Astrocyte (in vitro differentiated cells and primary cell): Measurements from ENCODE around the gene DOCK6. TPM values are rescaled to one million over a fixed set of nuclear protein-coding genes. Genes with fewer than 3 reads are reported as not detected.
"Not testable (repeated sequence)": the region's sequence is repeated elsewhere in the genome, so short reads cannot be mapped to it uniquely, and the experiment has no call there.

Experiments used
- DNase-seq: peaks from one replicate; pipeline ENCODE4 v3.0.0-alpha.2; 2010; ENCODE audit warnings: low read depth
- FAIRE-seq: peaks from 2 replicates; lab custom pipeline; 2011; peaks lifted over from hg19 to GRCh38; lab: Jason Lieb, UNC
- H2AFZ ChIP-seq: 2 replicates; pipeline ENCODE4 v1.6.0; 2012; ENCODE audit warnings: low read depth, low read length, inconsistent platforms
- H3K27ac ChIP-seq: 2 replicates; pipeline ENCODE4 v1.5.1; 2011; ENCODE audit warnings: low read depth, low read length, inconsistent platforms
- H3K27me3 ChIP-seq: 2 replicates; pipeline ENCODE4 v1.6.0; 2011; ENCODE audit warnings: low read length, inconsistent platforms; ENCODE audit not compliant: insufficient read depth
- H3K36me3 ChIP-seq: 2 replicates; pipeline ENCODE4 v1.5.1; 2011; ENCODE audit warnings: low read length, inconsistent platforms; ENCODE audit not compliant: insufficient read depth
- H3K4me1 ChIP-seq: 2 replicates; pipeline ENCODE4 v1.5.1; 2011; ENCODE audit warnings: low read length, inconsistent platforms; ENCODE audit not compliant: insufficient read depth
- H3K4me2 ChIP-seq: 2 replicates; pipeline ENCODE4 v1.6.0; 2012; ENCODE audit warnings: low read length, inconsistent platforms
- H3K4me3 ChIP-seq: 2 replicates; pipeline ENCODE4 v1.5.1; 2011; ENCODE audit warnings: low read depth, mild to moderate bottlenecking, low read length, inconsistent platforms; ENCODE audit not compliant: insufficient read depth
- H3K79me2 ChIP-seq: 2 replicates; pipeline ENCODE4 v1.6.0; 2012; ENCODE audit warnings: mild to moderate bottlenecking, low read length, inconsistent platforms; ENCODE audit not compliant: insufficient read depth
- H3K9ac ChIP-seq: 2 replicates; pipeline ENCODE4 v1.6.0; 2012; ENCODE audit warnings: mild to moderate bottlenecking, low read length, inconsistent platforms
- H3K9me3 ChIP-seq: 2 replicates; pipeline ENCODE4 v1.5.1; 2012; ENCODE audit warnings: low read depth, mild to moderate bottlenecking, low read length, inconsistent platforms; ENCODE audit not compliant: insufficient read depth
- H4K20me1 ChIP-seq: 2 replicates; pipeline ENCODE4 v1.6.0; 2012; ENCODE audit warnings: low read length, inconsistent platforms; ENCODE audit not compliant: insufficient read depth
- H3K27ac Mint-ChIP-seq: one replicate; pipeline ENCODE4 v1.8.0; 2021; ENCODE audit warnings: mild to moderate bottlenecking, mixed read lengths; ENCODE audit not compliant: unreplicated experiment
- H3K27me3 Mint-ChIP-seq: one replicate; pipeline ENCODE4 v1.8.0; 2021; ENCODE audit warnings: low read depth, mixed read lengths; ENCODE audit not compliant: unreplicated experiment
- H3K36me3 Mint-ChIP-seq: one replicate; pipeline ENCODE4 v1.8.0; 2021; ENCODE audit warnings: low read depth, mixed read lengths; ENCODE audit not compliant: unreplicated experiment
- H3K4me1 Mint-ChIP-seq: one replicate; pipeline ENCODE4 v1.8.0; 2021; ENCODE audit warnings: low read depth, mixed read lengths; ENCODE audit not compliant: unreplicated experiment
- H3K4me3 Mint-ChIP-seq: one replicate; pipeline ENCODE4 v1.8.0; 2021; ENCODE audit warnings: mild to moderate bottlenecking, moderate library complexity, mixed read lengths; ENCODE audit not compliant: unreplicated experiment
- H3K9me3 Mint-ChIP-seq: one replicate; pipeline ENCODE4 v1.8.0; 2021; ENCODE audit warnings: mild to moderate bottlenecking, mixed read lengths; ENCODE audit not compliant: unreplicated experiment
- EZH2 ChIP-seq: IDR thresholded peaks from 2 replicates; pipeline ENCODE4 v1.6.1; 2012; ENCODE audit warnings: mild to moderate bottlenecking, low read length, inconsistent platforms; ENCODE audit not compliant: insufficient read depth
- total RNA-seq: library from RNA; stranded (reverse); gene quantifications from 2 replicates; pipeline ENCODE4 v1.2.1, GENCODE V29; 2021
- TF ChIP-seq, protein P1 (sequence below): IDR thresholded peaks from 2 replicates; pipeline ENCODE4 v1.5.1; 2011; ENCODE audit warnings: low read depth, mild to moderate bottlenecking, inconsistent platforms, low read length, moderate library complexity; ENCODE audit not compliant: insufficient read depth

The DOCK6 gene
- total RNA-seq, 1 donor from 2014 or later: 38.3 TPM

DNA sequence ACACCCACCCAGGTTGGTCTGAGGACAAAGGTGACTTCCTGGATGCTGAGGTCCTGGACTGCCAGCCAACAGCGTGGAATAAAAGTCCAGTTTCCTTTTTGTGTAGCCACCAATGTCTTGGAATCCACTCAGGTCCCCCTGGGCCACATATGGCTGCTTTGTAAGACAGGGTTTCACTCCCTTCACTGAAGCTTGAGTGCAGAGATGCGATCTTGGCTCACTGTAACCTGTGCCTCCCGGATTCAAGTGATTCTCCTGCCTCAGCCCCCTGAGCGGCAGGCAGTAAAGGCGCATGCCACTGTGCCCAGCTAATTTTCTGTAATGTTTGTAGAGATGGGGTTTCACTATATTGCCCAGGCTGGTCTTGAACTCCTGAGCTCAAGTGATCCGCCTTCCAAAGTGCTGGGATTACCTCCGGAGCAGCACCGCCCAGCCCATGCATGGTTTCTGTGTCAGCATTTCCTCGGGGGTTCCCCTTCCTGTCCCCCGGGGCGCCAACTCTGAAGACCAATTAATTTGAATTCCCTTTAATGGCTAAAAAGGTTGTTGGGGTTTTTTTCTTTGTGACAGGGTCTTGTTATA is 82.5 kb downstream of the DOCK6 start:
- Histone ChIP-seq H3K27me3 (no peaks in the 10 kb centered on the region), H4K20me1 (peaks cover 8% of the 10 kb centered on the region), H2AFZ (no peak overlapping the region), H3K27ac (no peak overlapping the region), H3K4me3 (no peak overlapping the region), H3K9ac (no peak overlapping the region), H3K4me2 (peak overlapping the region; percentile 26), H3K9me3 (no peaks in the 10 kb centered on the region), H3K4me1 (peaks cover 10% of the 10 kb centered on the region), H3K79me2 (peaks cover 7% of the 10 kb centered on the region), H3K36me3 (peaks cover 20% of the 10 kb centered on the region)
- no peak for FAIRE-seq
- TF ChIP-seq EZH2: no peak
- no peaks in the 10 kb centered on the region for H3K9me3 Mint-ChIP-seq
- H3K4me1 Mint-ChIP-seq: no peaks in the 10 kb centered on the region
- no peak overlapping the region for H3K4me3 Mint-ChIP-seq
- H3K27me3 Mint-ChIP-seq: no peaks in the 10 kb centered on the region
- no peak overlapping the region for H3K27ac Mint-ChIP-seq
- H3K36me3 Mint-ChIP-seq: peaks cover 29% of the 10 kb centered on the region
- no peak for DNase-seq

DNA sequence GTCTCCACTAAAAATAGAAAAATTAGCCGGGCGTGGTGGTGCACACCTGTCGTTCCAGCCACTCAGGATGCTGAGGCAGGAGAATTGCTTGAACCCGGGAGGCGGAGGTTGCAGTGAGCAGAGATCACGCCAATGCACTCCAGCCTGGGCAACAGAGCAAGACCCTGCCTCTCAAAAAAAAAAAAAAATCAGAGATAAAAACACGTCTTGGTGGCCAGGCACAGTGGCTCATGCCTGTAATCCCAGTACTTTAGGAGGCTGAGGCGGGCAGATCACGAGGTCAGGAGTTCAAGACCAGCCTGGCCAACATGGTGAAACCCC is 83.2 kb downstream of the DOCK6 start:
- not testable (repeated sequence) for H3K4me1 Mint-ChIP-seq, H3K9ac ChIP-seq, H3K9me3 ChIP-seq, H4K20me1 ChIP-seq, H3K27ac Mint-ChIP-seq, DNase-seq, H3K27me3 Mint-ChIP-seq, H2AFZ ChIP-seq, FAIRE-seq, H3K27me3 ChIP-seq, H3K27ac ChIP-seq, H3K4me3 Mint-ChIP-seq, H3K4me3 ChIP-seq, H3K9me3 Mint-ChIP-seq, H3K79me2 ChIP-seq
- peaks cover 10% of the 10 kb centered on the region for H3K4me1 ChIP-seq
- H3K36me3 ChIP-seq: peaks cover 21% of the 10 kb centered on the region
- H3K36me3 Mint-ChIP-seq: peaks cover 33% of the 10 kb centered on the region
- peak overlapping the region; percentile 46 for H3K4me2 ChIP-seq

DNA sequence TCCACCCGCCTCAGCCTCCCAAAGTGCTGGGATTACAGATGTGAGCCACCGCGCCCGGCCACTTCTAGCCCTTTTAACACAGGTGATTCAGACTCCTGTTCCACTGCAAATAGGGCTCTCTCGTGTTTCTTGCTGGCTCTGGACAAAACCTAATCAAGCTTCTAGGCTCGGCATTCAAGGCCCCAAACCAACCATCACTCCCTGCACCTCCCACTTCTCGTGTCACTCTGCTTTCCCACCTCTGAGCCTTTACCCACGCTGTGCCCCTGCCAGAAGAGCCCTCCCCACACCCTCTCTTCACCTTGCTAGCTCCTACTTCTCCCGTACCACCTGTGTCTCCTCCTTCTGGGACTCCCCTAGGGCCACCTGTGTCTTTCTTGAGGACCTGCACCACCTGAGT is 84.7 kb downstream of the DOCK6 start:
- Histone ChIP-seq H3K27ac (no peak overlapping the region), H3K27me3 (no peaks in the 10 kb centered on the region), H3K4me3 (no peak overlapping the region), H3K9me3 (no peaks in the 10 kb centered on the region), H3K36me3 (peaks cover 19% of the 10 kb centered on the region), H2AFZ (no peak overlapping the region), H3K79me2 (no peaks in the 10 kb centered on the region), H3K4me2 (no peak overlapping the region), H4K20me1 (peaks cover 8% of the 10 kb centered on the region), H3K9ac (no peak overlapping the region), H3K4me1 (peaks cover 10% of the 10 kb centered on the region)
- no peak overlapping the region for H3K27ac Mint-ChIP-seq
- no peaks in the 10 kb centered on the region for H3K4me1 Mint-ChIP-seq
- no peaks in the 10 kb centered on the region for H3K27me3 Mint-ChIP-seq
- peaks cover 33% of the 10 kb centered on the region for H3K36me3 Mint-ChIP-seq
- H3K4me3 Mint-ChIP-seq: no peak overlapping the region
- DNase-seq (no peak), FAIRE-seq (no peak)
- TF ChIP-seq, protein P1, sequence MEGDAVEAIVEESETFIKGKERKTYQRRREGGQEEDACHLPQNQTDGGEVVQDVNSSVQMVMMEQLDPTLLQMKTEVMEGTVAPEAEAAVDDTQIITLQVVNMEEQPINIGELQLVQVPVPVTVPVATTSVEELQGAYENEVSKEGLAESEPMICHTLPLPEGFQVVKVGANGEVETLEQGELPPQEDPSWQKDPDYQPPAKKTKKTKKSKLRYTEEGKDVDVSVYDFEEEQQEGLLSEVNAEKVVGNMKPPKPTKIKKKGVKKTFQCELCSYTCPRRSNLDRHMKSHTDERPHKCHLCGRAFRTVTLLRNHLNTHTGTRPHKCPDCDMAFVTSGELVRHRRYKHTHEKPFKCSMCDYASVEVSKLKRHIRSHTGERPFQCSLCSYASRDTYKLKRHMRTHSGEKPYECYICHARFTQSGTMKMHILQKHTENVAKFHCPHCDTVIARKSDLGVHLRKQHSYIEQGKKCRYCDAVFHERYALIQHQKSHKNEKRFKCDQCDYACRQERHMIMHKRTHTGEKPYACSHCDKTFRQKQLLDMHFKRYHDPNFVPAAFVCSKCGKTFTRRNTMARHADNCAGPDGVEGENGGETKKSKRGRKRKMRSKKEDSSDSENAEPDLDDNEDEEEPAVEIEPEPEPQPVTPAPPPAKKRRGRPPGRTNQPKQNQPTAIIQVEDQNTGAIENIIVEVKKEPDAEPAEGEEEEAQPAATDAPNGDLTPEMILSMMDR: no peak
- no peak for TF ChIP-seq EZH2
- no peaks in the 10 kb centered on the region for H3K9me3 Mint-ChIP-seq
